Loucy (cell line): ENCODE data around the gene HNRNPF.
A peak's percentile ranks its signal among the peaks of the same experiment; 100 is the strongest.
"Not testable (repeated sequence)": the region's sequence is repeated elsewhere in the genome, so short reads cannot be mapped to it uniquely, and the experiment has no call there.

Experiments used
- H2AFZ ChIP-seq: fragments of 200-600 bp; sonication (generic); 2 replicates; pipeline ENCODE4 v1.6.0; 2016; ENCODE audit warnings: antibody characterized with exemption, mild to moderate bottlenecking, low read length, moderate library complexity
- H3F3A ChIP-seq: fragments of 200-600 bp; 2 replicates; pipeline ENCODE4 v1.6.0; 2016; ENCODE audit warnings: antibody characterized with exemption, low read depth, mild to moderate bottlenecking
- H3K27me3 ChIP-seq: fragments of 200-600 bp; sonication (generic); 2 replicates; pipeline ENCODE4 v1.6.1; 2014; ENCODE audit warnings: low read length, mild to moderate bottlenecking; ENCODE audit not compliant: insufficient read depth, poor library complexity, severe bottlenecking
- H3K36me3 ChIP-seq: fragments of 200-600 bp; sonication (generic); 2 replicates; pipeline ENCODE4 v1.6.1; 2016; ENCODE audit warnings: low read length; ENCODE audit not compliant: insufficient read depth
- H3K4me1 ChIP-seq: fragments of 200-600 bp; sonication (generic); 2 replicates; pipeline ENCODE4 v1.5.1; 2014; ENCODE audit warnings: low read length, mild to moderate bottlenecking; ENCODE audit not compliant: insufficient read depth, poor library complexity, severe bottlenecking
- H3K4me2 ChIP-seq: fragments of 200-600 bp; sonication (generic); 2 replicates; pipeline ENCODE4 v1.6.0; 2014; ENCODE audit warnings: antibody characterized with exemption, low read length, low read depth, mild to moderate bottlenecking; ENCODE audit not compliant: poor library complexity, severe bottlenecking
- H3K4me3 ChIP-seq: fragments of 200-600 bp; sonication (generic); 2 replicates; pipeline ENCODE4 v1.5.1; 2014; ENCODE audit warnings: low read length, mild to moderate bottlenecking, mixed read lengths; ENCODE audit not compliant: poor library complexity, severe bottlenecking
- H3K79me2 ChIP-seq: fragments of 200-600 bp; sonication (generic); 2 replicates; pipeline ENCODE4 v1.6.1; 2014; ENCODE audit warnings: low read length; ENCODE audit not compliant: insufficient read depth
- H3K9ac ChIP-seq: fragments of 200-600 bp; sonication (generic); 2 replicates; pipeline ENCODE4 v1.6.0; 2014; ENCODE audit warnings: mild to moderate bottlenecking, low read depth, low read length, moderate library complexity; ENCODE audit not compliant: poor library complexity, severe bottlenecking
- H3K9me2 ChIP-seq: fragments of 200-600 bp; sonication (generic); replicated peaks from 2 replicates; pipeline ENCODE4 v1.6.1; 2016; ENCODE audit warnings: low read depth, low read length, mixed read lengths
- H3K9me3 ChIP-seq: fragments of 200-600 bp; sonication (generic); 2 replicates; pipeline ENCODE4 v1.6.1; 2014; ENCODE audit warnings: mild to moderate bottlenecking, antibody characterized with exemption, low read length, low read depth; ENCODE audit not compliant: insufficient read depth
- H4K20me1 ChIP-seq: fragments of 200-600 bp; sonication (generic); 2 replicates; pipeline ENCODE4 v1.6.0; 2014; ENCODE audit warnings: antibody characterized with exemption, low read length, mild to moderate bottlenecking; ENCODE audit not compliant: insufficient read depth, poor library complexity, severe bottlenecking
- CTCF ChIP-seq: fragments of 200-600 bp; sonication (generic); conservative IDR thresholded peaks from 2 replicates; pipeline ENCODE4 v1.5.1; 2014; ENCODE audit warnings: mild to moderate bottlenecking, antibody characterized with exemption, low read length
- EZH2phosphoT487 ChIP-seq: fragments of 200-600 bp; IDR thresholded peaks from 2 replicates; pipeline ENCODE4 v1.6.1; 2018; ENCODE audit warnings: antibody characterized with exemption, mild to moderate bottlenecking, moderate library complexity, borderline replicate concordance

Gene HNRNPF

GRCh38 chr10:43427166-43427825, 18.3 kb upstream of the HNRNPF start:
- TF ChIP-seq EZH2phosphoT487 (no peak), CTCF (no peak)
- Histone ChIP-seq H2AFZ (no peak overlapping the region), H3K79me2 (no peaks in the 10 kb centered on the region), H3K27me3 (no peaks in the 10 kb centered on the region), H3K36me3 (no peaks in the 10 kb centered on the region), H3K4me1 (no peaks in the 10 kb centered on the region), H3F3A (no peaks in the 10 kb centered on the region), H3K4me2 (no peak overlapping the region), H3K9me2 (no peaks in the 10 kb centered on the region), H3K9ac (no peak overlapping the region), H3K4me3 (no peak overlapping the region), H4K20me1 (no peaks in the 10 kb centered on the region), H3K9me3 (no peaks in the 10 kb centered on the region)

GRCh38 chr10:43426476-43426875, 17.5 kb upstream of the HNRNPF start:
- not testable (repeated sequence) for H3K4me2 ChIP-seq, H3K4me3 ChIP-seq, H3K9me3 ChIP-seq

GRCh38 chr10:43424416-43424815, 15.4 kb upstream of the HNRNPF start:
- H3K4me2 ChIP-seq, result no peak overlapping the region
- no peaks in the 10 kb centered on the region for H3K9me3 ChIP-seq
- peaks cover 22% of the 10 kb centered on the region for H3K4me1 ChIP-seq
- TF ChIP-seq CTCF, result no peak
- TF ChIP-seq EZH2phosphoT487, result no peak
- H3K9me2 ChIP-seq, result no peaks in the 10 kb centered on the region
- no peak overlapping the region for H3K4me3 ChIP-seq
- H3K27me3 ChIP-seq, result no peaks in the 10 kb centered on the region
- H3K79me2 ChIP-seq, result peaks cover 3% of the 10 kb centered on the region; the same call in 1 of the 2 replicates
- no peaks in the 10 kb centered on the region for H3K36me3 ChIP-seq
- no peaks in the 10 kb centered on the region for H4K20me1 ChIP-seq
- H3K9ac ChIP-seq, result no peak overlapping the region
- no peak overlapping the region for H2AFZ ChIP-seq
- peaks cover 20% of the 10 kb centered on the region for H3F3A ChIP-seq

More at GRCh38 chr10:43426476-43426875, 17.5 kb upstream of the HNRNPF start:
- not testable (repeated sequence) for H4K20me1 ChIP-seq, H2AFZ ChIP-seq, H3K9me2 ChIP-seq, H3K4me1 ChIP-seq, H3K36me3 ChIP-seq, H3F3A ChIP-seq, H3K79me2 ChIP-seq, H3K27me3 ChIP-seq, H3K9ac ChIP-seq

GRCh38 chr10:43421944-43422343, 13.0 kb upstream of the HNRNPF start:
- H3K9me2 ChIP-seq, H2AFZ ChIP-seq, H3K27me3 ChIP-seq, H3K36me3 ChIP-seq, H3K79me2 ChIP-seq, H4K20me1 ChIP-seq, H3K9me3 ChIP-seq: not testable (repeated sequence)
- Histone ChIP-seq H3K4me2 (peak overlapping the region; percentile 88), H3K4me3 (peak overlapping the region; percentile 86), H3K4me1 (peaks cover 43% of the 10 kb centered on the region), H3F3A (peaks cover 36% of the 10 kb centered on the region), H3K9ac (peak overlapping the region; percentile 92)
